Breast epithelium (tissue), 4 donors: ENCODE data around the gene PRSS36. TPM values are rescaled to one million over a fixed set of nuclear protein-coding genes. Genes with fewer than 3 reads are reported as not detected.
"Not testable (repeated sequence)": the region's sequence is repeated elsewhere in the genome, so short reads cannot be mapped to it uniquely, and the experiment has no call there.

Source experiments
- DNase-seq, 2 donors: peaks; one replicate each; pipeline ENCODE4 v3.0.0-alpha.2; 2019; ENCODE audit warnings: low spot score in 2 of 2
- H3K27ac ChIP-seq, 2 donors: fragments of 200-600 bp; sonication (generic) in 1 of 2; one replicate each; pipeline ENCODE4 v1.5.1; 2016 to 2019; ENCODE audit warnings: mild to moderate bottlenecking in 1 of 2
- H3K27me3 ChIP-seq, 2 donors: fragments of 200-600 bp; sonication (generic) in 1 of 2; one replicate each; pipeline versions ENCODE4 v1.5.1 to v1.6.0; 2017 to 2019; ENCODE audit warnings: control low read depth in 1 of 2, mild to moderate bottlenecking in 1 of 2
- H3K36me3 ChIP-seq: fragments of 200-600 bp; one replicate; pipeline ENCODE4 v1.5.1; 2019
- H3K4me1 ChIP-seq, 2 donors: fragments of 200-600 bp; sonication (generic); one replicate each; pipeline ENCODE4 v1.5.1; 2016 to 2019; ENCODE audit warnings: control low read depth in 1 of 2
- H3K4me3 ChIP-seq, 3 donors: fragments of 200-600 bp; sonication (generic); 1 replicate in 2 of 3; 2 replicates in 1 of 3; pipeline ENCODE4 v1.5.1; 2016 to 2019; ENCODE audit warnings: mild to moderate bottlenecking in 3 of 3, moderate library complexity in 2 of 3
- H3K9me3 ChIP-seq, 2 donors: fragments of 200-600 bp; sonication (generic) in 1 of 2; one replicate each; pipeline ENCODE4 v1.5.1; 2016 to 2019; ENCODE audit warnings: control low read depth in 1 of 2
- CTCF ChIP-seq, 3 donors: fragments of 450-650 bp; IDR thresholded peaks; one replicate each; pipeline ENCODE4 v1.5.1; 2016 to 2017; ENCODE audit warnings: antibody characterized with exemption in 3 of 3, mild to moderate bottlenecking in 3 of 3, moderate library complexity in 3 of 3
- POLR2A ChIP-seq: fragments of 450-650 bp; IDR thresholded peaks from one replicate; pipeline ENCODE4 v1.6.1; 2016; ENCODE audit warnings: antibody characterized with exemption, mild to moderate bottlenecking, moderate library complexity
- POLR2AphosphoS5 ChIP-seq, 3 donors: sonication (generic); formaldehyde crosslinking; IDR thresholded peaks; one replicate each; pipeline ENCODE4 v1.6.1; 2017; ENCODE audit warnings: antibody characterized with exemption in 3 of 3
- intact Hi-C: fragments of 100-400 bp; cut with DNase I; formaldehyde crosslinking; loops from one replicate; pipeline ENCODE4 v1.15.1; 2023; ENCODE audit warnings: low total_unique reads
- total RNA-seq, 3 donors: library from RNA; depleted of rRNA; stranded (reverse); fragments of >200 nt; gene quantifications; one replicate each; pipeline ENCODE4 v1.1.0, GENCODE V29; 2016

The PRSS36 gene
- 1 to 10 TPM in 2 of 3 donors, under 1 TPM in 1; 0.98 to 8.3 (median 2.0) TPM for total RNA-seq

- no peaks in the 10 kb centered on the region for H3K27me3 ChIP-seq
- DNase-seq = no peak
- intact Hi-C loops = no loop called here
- no peaks in the 10 kb centered on the region for H3K4me1 ChIP-seq
- TF ChIP-seq POLR2AphosphoS5 (IDR thresholded peaks at IDR 0.05) = no peak
- TF ChIP-seq POLR2A = no peak
- no peak for TF ChIP-seq CTCF (IDR thresholded peaks at IDR 0.05)
- no peaks in the 10 kb centered on the region for H3K36me3 ChIP-seq
- no peaks in the 10 kb centered on the region for H3K9me3 ChIP-seq
- H3K4me3 ChIP-seq = peak within 1 kb of the TSS in 1 of 3 donors; percentile 15
- no peak within 1 kb of the TSS for H3K27ac ChIP-seq
Measured at GRCh38 chr16:31149894-31150890, at the start of gene PRSS36. Gene PRSS36 (minus strand): TSS chr16:31150066. CDS start chr16:31150035, 31 bp downstream.

GRCh38 chr16:31199430-31200041, 49.7 kb upstream of the PRSS36 start:
- H3K27ac ChIP-seq = no peak overlapping the region
- intact Hi-C loops = no loop called here
- TF ChIP-seq CTCF (IDR thresholded peaks at IDR 0.05) = no peak
- TF ChIP-seq POLR2AphosphoS5 (IDR thresholded peaks at IDR 0.05) = no peak
- TF ChIP-seq POLR2A = no peak
- no peaks in the 10 kb centered on the region for H3K36me3 ChIP-seq
- no peak overlapping the region for H3K4me3 ChIP-seq
- H3K9me3 ChIP-seq = no peaks in the 10 kb centered on the region
- DNase-seq = no peak
- peaks cover 8% of the 10 kb centered on the region in 2 donors for H3K4me1 ChIP-seq
- H3K27me3 ChIP-seq = no peaks in the 10 kb centered on the region

- H3K4me1 ChIP-seq = peaks cover 8% of the 10 kb centered on the region in 2 donors
- H3K4me3 ChIP-seq = no peak overlapping the region
- H3K27ac ChIP-seq = no peak overlapping the region
- intact Hi-C loops = no loop called here
- no peak for TF ChIP-seq CTCF (IDR thresholded peaks at IDR 0.05)
- TF ChIP-seq POLR2AphosphoS5 (IDR thresholded peaks at IDR 0.05) = no peak
- no peak for TF ChIP-seq POLR2A
- DNase-seq = no peak
- no peaks in the 10 kb centered on the region for H3K9me3 ChIP-seq
- H3K27me3 ChIP-seq = no peaks in the 10 kb centered on the region
- H3K36me3 ChIP-seq = no peaks in the 10 kb centered on the region
Measured at GRCh38 chr16:31198207-31198882, 48.5 kb upstream of the PRSS36 start.

- H3K27me3 ChIP-seq = no peaks in the 10 kb centered on the region
- H3K4me1 ChIP-seq = peaks cover 5 to 7% of the 10 kb centered on the region in 2 donors
- H3K27ac ChIP-seq = no peak overlapping the region
- TF ChIP-seq CTCF (IDR thresholded peaks at IDR 0.05) (no peak), POLR2AphosphoS5 (IDR thresholded peaks at IDR 0.05) (no peak), POLR2A (no peak)
- H3K9me3 ChIP-seq = no peaks in the 10 kb centered on the region
- no peak for DNase-seq
- intact Hi-C loops = no loop called here
- no peaks in the 10 kb centered on the region for H3K36me3 ChIP-seq
- no peak overlapping the region for H3K4me3 ChIP-seq
Measured at GRCh38 chr16:31196324-31197088, 46.6 kb upstream of the PRSS36 start.

- H3K4me3 ChIP-seq, H3K27me3 ChIP-seq, H3K36me3 ChIP-seq, DNase-seq, H3K9me3 ChIP-seq, H3K4me1 ChIP-seq, intact Hi-C loops, H3K27ac ChIP-seq: not testable (repeated sequence)
Measured at GRCh38 chr16:31195861-31196260, 46.0 kb upstream of the PRSS36 start.
